SH-SY5Y (cell line): Measurements from ENCODE around the gene UHRF1.

Source experiments
- GATA2 ChIP-seq: IDR thresholded peaks from 2 replicates; pipeline ENCODE4 v1.6.1; 2011; ENCODE audit warnings: mild to moderate bottlenecking, low read depth, low read length
- GATA3 ChIP-seq: IDR thresholded peaks from 2 replicates; pipeline ENCODE4 v1.6.1; 2011; ENCODE audit warnings: low read depth, mild to moderate bottlenecking, low read length, moderate library complexity

GRCh38 chr19:4979211-4979807 lies 70.0 kb downstream of the UHRF1 start:
- TF ChIP-seq GATA3 = no peak
- TF ChIP-seq GATA2 = no peak
